Gastrocnemius medialis (tissue), 4 donors: Measurements from ENCODE around the gene DYNLL1.

ENCODE experiments used
- POLR2A ChIP-seq, 2 donors: fragments of 450-650 bp; IDR thresholded peaks; one replicate each; pipeline ENCODE4 v1.6.1; 2017; ENCODE audit warnings: antibody characterized with exemption in 2 of 2, mild to moderate bottlenecking in 2 of 2, moderate library complexity in 2 of 2
- TF ChIP-seq, protein P1 (sequence below), 5 experiments: fragments of 450-650 bp in 3 of 5; fragments of 200-600 bp in 2 of 5; sonication (generic) in 2 of 5; IDR thresholded peaks in 4 of 5; conservative IDR thresholded peaks in 1 of 5; 1 replicate in 4 of 5; 2 replicates in 1 of 5; pipeline ENCODE4 v1.5.1; 2016 to 2019; ENCODE audit warnings: antibody characterized with exemption in 5 of 5, mild to moderate bottlenecking in 3 of 5, moderate library complexity in 3 of 5

GRCh38 chr12:120455302-120455701, 40.6 kb upstream of the DYNLL1 start:
- TF ChIP-seq, protein P1, sequence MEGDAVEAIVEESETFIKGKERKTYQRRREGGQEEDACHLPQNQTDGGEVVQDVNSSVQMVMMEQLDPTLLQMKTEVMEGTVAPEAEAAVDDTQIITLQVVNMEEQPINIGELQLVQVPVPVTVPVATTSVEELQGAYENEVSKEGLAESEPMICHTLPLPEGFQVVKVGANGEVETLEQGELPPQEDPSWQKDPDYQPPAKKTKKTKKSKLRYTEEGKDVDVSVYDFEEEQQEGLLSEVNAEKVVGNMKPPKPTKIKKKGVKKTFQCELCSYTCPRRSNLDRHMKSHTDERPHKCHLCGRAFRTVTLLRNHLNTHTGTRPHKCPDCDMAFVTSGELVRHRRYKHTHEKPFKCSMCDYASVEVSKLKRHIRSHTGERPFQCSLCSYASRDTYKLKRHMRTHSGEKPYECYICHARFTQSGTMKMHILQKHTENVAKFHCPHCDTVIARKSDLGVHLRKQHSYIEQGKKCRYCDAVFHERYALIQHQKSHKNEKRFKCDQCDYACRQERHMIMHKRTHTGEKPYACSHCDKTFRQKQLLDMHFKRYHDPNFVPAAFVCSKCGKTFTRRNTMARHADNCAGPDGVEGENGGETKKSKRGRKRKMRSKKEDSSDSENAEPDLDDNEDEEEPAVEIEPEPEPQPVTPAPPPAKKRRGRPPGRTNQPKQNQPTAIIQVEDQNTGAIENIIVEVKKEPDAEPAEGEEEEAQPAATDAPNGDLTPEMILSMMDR (IDR thresholded peaks at IDR 0.05 in 4 of 5, conservative IDR thresholded peaks at IDR 0.05 in 1 of 5) = no peak
- no peak for TF ChIP-seq POLR2A (IDR thresholded peaks at IDR 0.05)
